ENCODE data around the gene MGST2. TPM values are rescaled to one million over a fixed set of nuclear protein-coding genes. Genes with fewer than 3 reads are reported as not detected.

MGST2 gene
- total RNA-seq, 1 donor from 2014 or later = 66.1 TPM

- H3K36me3 Mint-ChIP-seq (ENCODE audit: insufficient read depth) = peaks cover 62% of the 10 kb centered on the region
- peaks cover 20% of the 10 kb centered on the region for H3K9me3 Mint-ChIP-seq (ENCODE audit: low read depth)
- no peaks in the 10 kb centered on the region for H3K27me3 Mint-ChIP-seq
- no peak overlapping the region for H3K4me3 Mint-ChIP-seq (ENCODE audit: low read depth)
- peaks cover 38% of the 10 kb centered on the region for H3K4me1 Mint-ChIP-seq (ENCODE audit: low read depth)
- TF ChIP-seq CTCF (IDR thresholded peaks at IDR 0.05; ENCODE audit: unreplicated experiment) = no peak
- peak overlapping the region; percentile 57 for H3K27ac Mint-ChIP-seq
- DNase-seq (ENCODE audit: low spot score, unreplicated experiment) = no peak
These were observed 11.4 kb downstream of the MGST2 start for GRCh38 chr4:139676913-139677585.

GRCh38 chr4:139682309-139682708, 16.7 kb downstream of the MGST2 start:
- Mint-ChIP-seq H3K27me3 (no peaks in the 10 kb centered on the region), H3K4me1 (ENCODE audit: low read depth) (peaks cover 22% of the 10 kb centered on the region), H3K9me3 (ENCODE audit: low read depth) (peaks cover 37% of the 10 kb centered on the region), H3K27ac (peak overlapping the region; percentile 80), H3K36me3 (ENCODE audit: insufficient read depth) (peaks cover 75% of the 10 kb centered on the region), H3K4me3 (ENCODE audit: low read depth) (no peak overlapping the region)
- no peak for TF ChIP-seq CTCF (IDR thresholded peaks at IDR 0.05; ENCODE audit: unreplicated experiment)
- DNase-seq (ENCODE audit: low spot score, unreplicated experiment) = no peak

GRCh38 chr4:139682741-139683151, 17.1 kb downstream of the MGST2 start:
- H3K4me3 Mint-ChIP-seq (ENCODE audit: low read depth) = no peak overlapping the region
- no peak for TF ChIP-seq CTCF (IDR thresholded peaks at IDR 0.05; ENCODE audit: unreplicated experiment)
- peaks cover 37% of the 10 kb centered on the region for H3K9me3 Mint-ChIP-seq (ENCODE audit: low read depth)
- peaks cover 72% of the 10 kb centered on the region for H3K36me3 Mint-ChIP-seq (ENCODE audit: insufficient read depth)
- DNase-seq (ENCODE audit: low spot score, unreplicated experiment) = no peak
- peaks cover 24% of the 10 kb centered on the region for H3K4me1 Mint-ChIP-seq (ENCODE audit: low read depth)
- no peak overlapping the region for H3K27ac Mint-ChIP-seq
- H3K27me3 Mint-ChIP-seq = no peaks in the 10 kb centered on the region

GRCh38 chr4:139684351-139684750, 18.7 kb downstream of the MGST2 start:
- H3K27me3 Mint-ChIP-seq = no peaks in the 10 kb centered on the region

GRCh38 chr4:139685180-139685579, 19.6 kb downstream of the MGST2 start:
- H3K9me3 Mint-ChIP-seq (ENCODE audit: low read depth) = peaks cover 22% of the 10 kb centered on the region
- peaks cover 50% of the 10 kb centered on the region for H3K36me3 Mint-ChIP-seq (ENCODE audit: insufficient read depth)
- no peak for DNase-seq (ENCODE audit: low spot score, unreplicated experiment)
- no peak overlapping the region for H3K27ac Mint-ChIP-seq
- H3K4me3 Mint-ChIP-seq (ENCODE audit: low read depth) = no peak overlapping the region
- no peaks in the 10 kb centered on the region for H3K27me3 Mint-ChIP-seq
- TF ChIP-seq CTCF (IDR thresholded peaks at IDR 0.05; ENCODE audit: unreplicated experiment) = no peak
- peaks cover 24% of the 10 kb centered on the region for H3K4me1 Mint-ChIP-seq (ENCODE audit: low read depth)

More at GRCh38 chr4:139684351-139684750, 18.7 kb downstream of the MGST2 start:
- TF ChIP-seq CTCF (IDR thresholded peaks at IDR 0.05; ENCODE audit: unreplicated experiment) = no peak
- peaks cover 23% of the 10 kb centered on the region for H3K9me3 Mint-ChIP-seq (ENCODE audit: low read depth)
- H3K4me3 Mint-ChIP-seq (ENCODE audit: low read depth) = no peak overlapping the region
- H3K4me1 Mint-ChIP-seq (ENCODE audit: low read depth) = peaks cover 25% of the 10 kb centered on the region
- H3K27ac Mint-ChIP-seq = no peak overlapping the region
- H3K36me3 Mint-ChIP-seq (ENCODE audit: insufficient read depth) = peaks cover 57% of the 10 kb centered on the region
- DNase-seq (ENCODE audit: low spot score, unreplicated experiment) = no peak
